DND-41 (cell line): Measurements from ENCODE around the gene SLC13A5.

Experiments used
- EZH2 ChIP-seq: IDR thresholded peaks from 3 replicates; pipeline ENCODE4 v1.6.1; 2012; ENCODE audit warnings: borderline replicate concordance, low read depth, mild to moderate bottlenecking, moderate library complexity, low read length, inconsistent platforms; ENCODE audit not compliant: severe bottlenecking
- TF ChIP-seq, protein P1 (sequence below): IDR thresholded peaks from 2 replicates; pipeline ENCODE4 v1.5.1; 2012; ENCODE audit warnings: borderline replicate concordance, low read length, moderate library complexity, mild to moderate bottlenecking; ENCODE audit not compliant: poor library complexity, severe bottlenecking; ENCODE audit errors: extremely low read depth

DNA sequence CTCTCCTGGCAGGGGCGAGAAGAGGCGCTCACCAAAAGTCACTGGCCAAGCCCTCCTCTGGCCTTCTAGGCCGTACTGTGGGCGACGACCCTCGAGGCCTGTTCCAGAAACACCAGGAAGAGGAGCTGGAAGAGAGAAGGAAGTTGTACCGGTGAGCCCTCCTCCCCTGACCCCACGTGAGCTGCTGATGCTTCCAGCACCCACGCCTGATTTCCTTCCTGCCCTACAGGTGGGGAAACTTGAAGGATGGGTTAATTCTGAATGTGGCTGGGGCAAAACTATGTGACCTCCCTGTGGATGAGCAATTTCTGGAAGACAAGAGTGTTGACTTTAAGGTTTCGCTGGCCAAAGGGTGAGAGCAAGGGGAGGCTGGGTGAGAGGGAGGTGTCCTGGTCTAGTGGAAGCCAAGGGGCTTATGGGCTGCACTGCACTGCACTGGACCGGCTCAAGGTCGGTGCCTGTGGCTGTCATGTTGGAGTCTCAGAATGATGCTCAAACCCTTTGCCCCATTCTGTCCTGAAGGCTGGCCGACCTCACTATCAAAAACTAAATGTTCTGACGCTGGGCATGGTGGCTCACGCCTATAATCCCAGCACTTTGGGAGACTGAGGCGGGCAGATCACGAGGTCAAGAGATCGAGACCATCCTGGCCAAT is 55.4 kb downstream of the SLC13A5 start:
- TF ChIP-seq, protein P1, sequence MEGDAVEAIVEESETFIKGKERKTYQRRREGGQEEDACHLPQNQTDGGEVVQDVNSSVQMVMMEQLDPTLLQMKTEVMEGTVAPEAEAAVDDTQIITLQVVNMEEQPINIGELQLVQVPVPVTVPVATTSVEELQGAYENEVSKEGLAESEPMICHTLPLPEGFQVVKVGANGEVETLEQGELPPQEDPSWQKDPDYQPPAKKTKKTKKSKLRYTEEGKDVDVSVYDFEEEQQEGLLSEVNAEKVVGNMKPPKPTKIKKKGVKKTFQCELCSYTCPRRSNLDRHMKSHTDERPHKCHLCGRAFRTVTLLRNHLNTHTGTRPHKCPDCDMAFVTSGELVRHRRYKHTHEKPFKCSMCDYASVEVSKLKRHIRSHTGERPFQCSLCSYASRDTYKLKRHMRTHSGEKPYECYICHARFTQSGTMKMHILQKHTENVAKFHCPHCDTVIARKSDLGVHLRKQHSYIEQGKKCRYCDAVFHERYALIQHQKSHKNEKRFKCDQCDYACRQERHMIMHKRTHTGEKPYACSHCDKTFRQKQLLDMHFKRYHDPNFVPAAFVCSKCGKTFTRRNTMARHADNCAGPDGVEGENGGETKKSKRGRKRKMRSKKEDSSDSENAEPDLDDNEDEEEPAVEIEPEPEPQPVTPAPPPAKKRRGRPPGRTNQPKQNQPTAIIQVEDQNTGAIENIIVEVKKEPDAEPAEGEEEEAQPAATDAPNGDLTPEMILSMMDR: no peak
- TF ChIP-seq EZH2: no peak
